Measurements from ENCODE around the gene SMIM41.

GRCh38 chr12:52050116-52050757 is 29.3 kb upstream of the SMIM41 start:
- TF ChIP-seq CTCF (IDR thresholded peaks at IDR 0.05): no peak
- TF ChIP-seq POLR2A (IDR thresholded peaks at IDR 0.05): no peak
